Amniotic epithelial cell (primary cell): ENCODE measurements around the gene KIR3DL2.
"Not testable (repeated sequence)": the region's sequence is repeated elsewhere in the genome, so short reads cannot be mapped to it uniquely, and the experiment has no call there.

Source experiments
- DNase-seq: peaks from one replicate; pipeline ENCODE4 v3.0.0-alpha.2; 2010; ENCODE audit warnings: low read depth

The KIR3DL2 gene

DNA sequence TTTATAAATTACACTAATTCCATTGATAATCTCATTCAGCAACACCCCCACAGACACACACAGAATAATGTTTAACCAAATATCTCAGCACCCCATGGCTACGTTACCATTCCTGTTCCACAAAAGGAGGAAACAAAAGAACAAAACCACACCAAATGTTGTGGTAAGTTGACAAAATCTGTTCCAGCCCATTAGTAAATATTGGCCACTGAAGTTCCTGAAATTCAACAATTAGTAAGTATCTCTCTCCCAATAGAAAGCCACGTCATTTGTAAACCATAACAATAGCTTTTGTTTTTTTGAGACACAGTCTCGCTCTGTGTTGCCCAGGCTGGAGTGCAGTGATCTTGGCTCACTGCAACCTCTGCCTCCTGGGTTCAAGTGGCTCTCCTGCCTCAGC is 21.5 kb downstream of the KIR3DL2 start:
- DNase-seq, result no peak

DNA sequence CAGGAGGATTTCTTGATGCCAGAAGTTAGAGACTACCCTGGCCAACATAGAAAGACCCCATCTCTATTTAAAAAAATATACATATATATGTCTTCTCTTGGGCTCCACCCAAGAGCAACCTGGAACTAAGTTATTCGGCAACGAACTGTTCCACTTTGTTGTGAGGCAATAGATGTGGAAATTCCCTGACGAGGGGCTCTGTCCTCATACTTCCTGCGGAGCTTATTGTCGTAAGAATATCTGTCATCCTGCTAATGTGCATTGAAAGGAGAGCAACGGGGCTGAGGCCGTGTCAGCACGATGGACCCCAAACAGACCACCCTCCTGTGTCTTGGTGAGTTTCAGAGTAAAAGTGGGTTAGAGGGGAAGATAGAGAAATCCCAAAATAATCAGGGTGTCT is 23.7 kb downstream of the KIR3DL2 start, which contains the start of gene FCAR:
Gene FCAR (plus strand): TSS at position 246 of the 400 bp plus-strand sequence. CDS start 55 bp downstream, at position 301.
- no peak for DNase-seq

- DNase-seq, result no peak
Observed at GRCh38 chr19:54875506-54875905, 25.3 kb downstream of the KIR3DL2 start.

- DNase-seq, result no peak
Observed at GRCh38 chr19:54877471-54877870, 27.2 kb downstream of the KIR3DL2 start.

- DNase-seq, result no peak
Observed at GRCh38 chr19:54881884-54882283, 31.6 kb downstream of the KIR3DL2 start.

- no peak for DNase-seq
Observed at GRCh38 chr19:54882758-54883157, 32.5 kb downstream of the KIR3DL2 start.

GRCh38 chr19:54883228-54883627 is 33.0 kb downstream of the KIR3DL2 start:
- DNase-seq, result no peak

- DNase-seq, result no peak
Observed at GRCh38 chr19:54888239-54888638, 38.0 kb downstream of the KIR3DL2 start.

DNA sequence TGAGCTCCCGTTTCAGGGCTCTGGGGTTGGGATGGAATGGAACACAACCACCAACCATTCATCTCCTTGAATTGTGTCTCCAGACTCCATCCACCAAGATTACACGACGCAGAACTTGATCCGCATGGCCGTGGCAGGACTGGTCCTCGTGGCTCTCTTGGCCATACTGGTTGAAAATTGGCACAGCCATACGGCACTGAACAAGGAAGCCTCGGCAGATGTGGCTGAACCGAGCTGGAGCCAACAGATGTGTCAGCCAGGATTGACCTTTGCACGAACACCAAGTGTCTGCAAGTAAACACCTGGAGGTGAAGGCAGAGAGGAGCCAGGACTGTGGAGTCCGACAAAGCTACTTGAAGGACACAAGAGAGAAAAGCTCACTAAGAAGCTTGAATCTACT is 39.3 kb downstream of the KIR3DL2 start:
- no peak for DNase-seq

- DNase-seq, result no peak
Observed at GRCh38 chr19:54893406-54893805, 43.2 kb downstream of the KIR3DL2 start.

- DNase-seq, result not testable (repeated sequence)
Observed at GRCh38 chr19:54894106-54894505, 43.9 kb downstream of the KIR3DL2 start.

DNA sequence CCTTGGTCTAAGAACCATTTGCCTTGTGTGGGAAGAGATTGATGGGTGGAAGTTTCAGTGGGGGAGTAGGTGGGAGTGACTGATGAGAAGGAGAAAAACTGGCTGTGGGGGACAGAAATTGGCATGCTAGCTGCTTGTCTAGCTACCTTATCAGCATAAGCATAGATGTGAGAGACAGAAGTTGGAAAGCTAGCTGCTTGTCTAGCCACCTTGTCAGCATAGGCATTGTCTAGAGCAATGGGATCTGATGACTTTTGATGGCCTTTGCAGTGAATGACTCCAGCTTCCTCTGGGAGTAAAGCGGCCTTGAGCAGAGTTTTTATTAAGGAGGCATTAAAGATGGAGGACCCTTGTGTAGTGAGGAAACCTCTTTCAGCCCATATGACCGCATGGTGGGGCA is 45.8 kb downstream of the KIR3DL2 start:
- DNase-seq, result no peak

GRCh38 chr19:54898685-54899084 is 48.4 kb downstream of the KIR3DL2 start:
- not testable (repeated sequence) for DNase-seq

GRCh38 chr19:54899646-54900045 is 49.4 kb downstream of the KIR3DL2 start:
- DNase-seq, result not testable (repeated sequence)

- DNase-seq, result not testable (repeated sequence)
Observed at GRCh38 chr19:54901153-54901552, 50.9 kb downstream of the KIR3DL2 start.

DNA sequence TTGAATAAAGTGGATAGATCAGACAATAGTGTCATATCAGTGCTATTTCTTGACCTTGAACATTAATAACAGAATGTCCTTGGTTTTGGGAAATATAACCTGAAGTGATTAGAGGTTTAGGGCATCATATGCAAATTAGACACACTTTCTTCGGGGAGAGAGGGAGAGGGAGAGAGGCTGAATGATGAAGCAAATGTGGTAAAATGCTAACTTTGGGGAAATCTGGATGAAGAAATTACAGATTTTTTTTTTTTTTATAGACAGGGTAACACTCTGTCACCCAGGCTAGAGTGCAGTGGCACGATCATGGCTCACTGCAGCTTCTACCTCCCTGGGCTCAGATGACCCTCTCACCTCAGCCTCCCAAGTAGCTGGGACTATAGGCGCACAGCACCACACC is 51.8 kb downstream of the KIR3DL2 start:
- no peak for DNase-seq

DNA sequence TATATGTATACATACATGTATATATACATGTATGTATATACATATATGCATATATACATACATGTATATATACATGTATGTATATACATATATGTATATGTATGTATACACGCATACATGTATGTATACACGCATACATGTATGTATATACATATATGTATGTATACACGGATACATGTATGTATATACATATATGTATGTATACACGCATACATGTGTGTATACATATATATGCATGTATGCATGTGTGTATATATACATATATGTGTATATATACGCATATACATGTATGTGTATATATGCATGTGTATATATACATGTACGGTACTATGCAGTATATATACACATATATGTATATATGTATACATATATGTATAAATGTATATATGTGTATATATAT is 53.1 kb downstream of the KIR3DL2 start:
- no peak for DNase-seq

DNA sequence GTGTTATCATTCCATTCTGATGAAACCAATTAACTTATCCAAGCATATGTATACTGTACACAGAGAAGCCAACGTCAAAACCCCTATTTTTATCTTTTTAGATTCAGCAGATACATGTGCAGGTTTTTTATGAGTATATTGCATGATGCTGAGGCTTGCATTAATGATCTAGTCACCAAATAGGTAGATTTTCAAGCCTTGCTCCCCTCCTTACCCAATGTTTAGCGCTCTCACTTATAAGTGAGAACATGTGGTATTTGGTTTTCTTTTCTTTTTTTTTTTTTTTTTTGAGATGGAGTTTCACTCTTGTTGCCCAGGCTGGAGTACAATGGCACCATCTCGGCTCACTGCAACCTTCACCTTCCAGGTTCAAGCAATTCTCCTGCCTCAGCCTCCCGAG is 54.0 kb downstream of the KIR3DL2 start:
- not testable (repeated sequence) for DNase-seq

DNA sequence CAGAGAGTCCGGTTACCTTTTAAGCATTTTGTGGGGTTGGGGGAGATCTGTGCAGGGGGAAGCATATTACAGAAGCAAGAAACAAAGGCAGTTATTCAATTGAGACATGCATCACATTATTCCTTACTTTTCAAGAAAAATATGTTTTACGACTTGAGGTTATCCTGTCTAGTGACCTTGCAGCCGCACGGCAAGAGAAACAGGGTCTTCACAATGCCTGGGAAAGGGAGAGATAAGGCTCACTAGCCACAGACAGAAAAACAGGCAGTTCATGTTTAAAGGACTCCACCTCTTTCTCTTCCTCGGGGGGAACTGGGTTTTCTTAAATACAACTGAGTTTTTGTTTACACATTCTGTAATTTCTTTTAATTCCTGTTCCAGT is 55.2 kb downstream of the KIR3DL2 start:
- no peak for DNase-seq

DNA sequence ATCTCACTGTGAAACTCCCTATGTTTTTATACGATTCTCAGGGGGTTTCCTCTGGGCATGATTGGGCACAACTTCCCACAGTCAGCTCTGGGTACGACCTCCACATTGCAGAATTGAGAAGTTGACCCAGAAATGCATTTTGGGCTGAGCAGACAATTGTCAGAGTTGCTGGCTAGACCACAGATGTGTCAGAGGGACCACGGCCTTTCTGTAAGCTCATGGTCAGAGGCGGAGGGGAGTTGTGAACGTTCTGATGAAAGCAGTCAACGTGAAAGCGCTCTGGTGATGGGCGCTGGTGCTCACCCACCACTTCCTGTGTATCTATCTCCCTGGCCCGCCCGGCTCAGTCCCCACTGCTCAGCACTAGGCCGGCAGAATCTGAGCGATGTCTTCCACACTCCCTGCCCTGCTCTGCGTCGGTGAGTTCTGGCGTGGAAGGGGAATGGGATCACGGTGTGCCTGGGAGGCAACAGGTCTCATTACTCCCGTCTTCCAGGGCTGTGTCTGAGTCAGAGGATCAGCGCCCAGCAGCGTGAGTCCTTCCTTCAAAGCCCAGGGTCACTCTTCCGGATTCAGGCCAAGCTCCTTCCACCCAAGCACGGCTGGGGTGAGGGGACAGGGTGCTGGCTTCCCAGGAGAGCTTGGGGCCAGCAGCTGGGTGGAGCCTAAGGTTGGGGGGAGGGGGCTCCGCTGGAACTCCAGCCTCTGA is 55.7 kb downstream of the KIR3DL2 start, which contains the start of gene NCR1:
Gene NCR1 (plus strand): TSS at position 346 of the 709 bp plus-strand sequence. CDS start 40 bp downstream, at position 386.
- DNase-seq, result no peak

DNA sequence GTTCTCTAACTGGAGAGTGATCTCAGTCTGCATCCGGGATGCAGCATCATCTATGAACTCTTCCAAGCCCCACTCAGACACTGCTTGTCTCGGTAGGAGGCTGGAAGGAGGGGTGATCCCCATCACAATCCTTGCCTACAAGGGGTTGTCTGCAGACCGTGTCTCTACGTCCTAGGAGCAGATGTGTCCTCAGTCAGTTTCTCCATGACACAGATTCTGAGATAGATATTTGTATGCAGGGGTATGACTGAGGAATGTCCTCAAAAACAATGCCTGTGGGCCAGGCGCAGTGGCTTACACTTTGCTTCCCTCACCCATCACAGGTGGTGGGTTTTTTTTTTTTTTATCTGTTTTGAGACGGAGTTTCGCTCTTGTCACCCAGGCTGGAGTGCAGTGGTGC is 56.6 kb downstream of the KIR3DL2 start:
- no peak for DNase-seq

DNA sequence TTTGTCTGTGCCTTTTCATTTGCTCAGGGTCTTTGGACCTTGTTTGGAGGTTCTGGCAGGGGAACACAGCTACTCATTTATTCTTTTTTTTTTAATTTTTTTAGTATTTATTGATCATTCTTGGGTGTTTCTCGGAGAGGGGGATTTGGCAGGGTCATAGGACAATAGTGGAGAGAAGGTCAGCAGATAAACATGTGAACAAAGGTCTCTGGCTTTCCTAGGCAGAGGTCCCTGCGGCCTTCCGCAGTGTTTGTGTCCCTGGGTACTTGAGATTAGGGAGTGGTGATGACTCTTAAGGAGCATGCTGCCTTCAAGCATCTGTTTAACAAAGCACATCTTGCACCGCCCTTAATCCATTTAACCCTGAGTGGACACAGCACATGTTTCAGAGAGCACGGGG is 57.7 kb downstream of the KIR3DL2 start:
- not testable (repeated sequence) for DNase-seq
